NK-92 treated with Interleukin-12 subunit alpha and Interleukin-12 subunit beta, amount 100 ng/mL, for 24 hours (cell line): ENCODE results near the gene PGS1.

ENCODE experiments used
- DNase-seq: peaks from one replicate; lab custom pipeline; 2025; lab: John Stamatoyannopoulos, UW

PGS1 gene

DNA sequence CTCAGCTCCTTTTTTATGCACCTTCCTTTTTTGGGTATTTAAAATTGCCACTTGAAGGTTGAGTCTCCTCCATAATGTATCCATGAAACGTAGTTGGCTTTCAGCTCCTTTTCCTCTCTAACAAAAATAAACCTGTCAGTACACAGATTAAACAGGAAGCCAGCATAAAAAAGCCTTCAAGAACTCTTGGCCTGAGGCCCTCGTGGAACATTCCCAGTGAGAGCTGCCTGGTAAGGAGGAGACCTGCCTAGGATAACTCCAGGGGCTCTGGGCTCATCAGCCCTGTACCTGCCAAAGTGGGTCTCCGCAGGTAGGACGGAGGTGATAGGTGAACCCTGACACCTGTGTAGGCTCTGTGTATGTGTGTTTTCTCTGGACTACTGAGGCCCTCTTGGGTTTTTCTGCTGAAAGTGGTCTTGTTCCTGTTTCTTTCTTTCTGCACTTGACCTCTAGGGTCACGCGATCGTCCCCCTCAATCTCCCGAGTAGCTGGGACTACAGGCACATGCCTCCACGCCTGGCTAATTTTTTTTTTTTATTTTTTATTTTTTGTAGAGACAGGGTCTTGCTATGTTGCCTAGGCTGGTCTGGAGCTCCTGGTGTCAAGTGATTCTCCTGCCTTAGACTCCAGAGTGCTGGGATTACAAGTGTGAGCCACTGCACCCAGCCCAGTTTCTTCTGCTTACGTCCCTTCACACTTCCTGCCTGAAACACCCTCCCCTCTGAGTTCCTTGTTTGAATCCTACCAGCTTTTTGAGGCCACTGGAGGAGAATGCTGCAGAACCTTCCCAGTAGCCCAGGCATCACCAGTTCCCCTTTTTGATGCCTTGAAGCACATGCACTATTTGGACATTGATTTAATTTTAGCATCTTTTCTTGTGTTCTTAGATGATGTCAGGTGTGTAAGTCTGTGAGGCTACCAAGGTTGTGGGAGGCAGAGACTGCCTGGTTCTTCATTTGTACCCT lies 9.8 kb downstream of the PGS1 start:
- no peak for DNase-seq

GRCh38 chr17:78390241-78391050 lies 12.0 kb downstream of the PGS1 start:
- no peak for DNase-seq

- no peak for DNase-seq
Measured at GRCh38 chr17:78391051-78391431, 12.6 kb downstream of the PGS1 start.

- no peak for DNase-seq
Measured at GRCh38 chr17:78391843-78392242, 13.4 kb downstream of the PGS1 start.

- DNase-seq = no peak
Measured at GRCh38 chr17:78392295-78392694, 13.8 kb downstream of the PGS1 start.

- DNase-seq = no peak
Measured at GRCh38 chr17:78393575-78393974, 15.1 kb downstream of the PGS1 start.

- no peak for DNase-seq
Measured at GRCh38 chr17:78394209-78394608, 15.8 kb downstream of the PGS1 start.

DNA sequence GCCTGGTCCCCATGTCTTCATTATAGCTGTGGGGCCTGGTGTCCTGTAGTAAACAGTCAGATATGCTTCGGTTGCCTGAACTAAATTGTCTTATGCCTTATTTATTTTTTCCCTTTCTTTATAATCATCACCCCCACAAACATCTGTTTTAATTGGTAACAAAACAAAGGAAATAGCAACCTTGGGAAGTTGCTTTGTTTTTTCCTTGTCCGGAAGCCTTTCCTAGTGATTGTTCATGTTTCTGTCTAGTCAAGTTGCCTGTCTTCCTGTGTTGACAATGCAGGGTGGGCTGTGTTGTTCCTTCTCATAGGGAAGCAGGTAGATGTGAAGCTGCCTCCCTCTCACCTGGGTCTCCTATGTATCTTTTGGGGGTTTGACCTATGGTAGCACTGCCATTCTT lies 16.7 kb downstream of the PGS1 start:
- no peak for DNase-seq

GRCh38 chr17:78396441-78397337 lies 18.2 kb downstream of the PGS1 start:
- DNase-seq = no peak

- DNase-seq = no peak
Measured at GRCh38 chr17:78397681-78398101, 19.2 kb downstream of the PGS1 start.

- DNase-seq = no peak
Measured at GRCh38 chr17:78398390-78398789, 19.9 kb downstream of the PGS1 start.

DNA sequence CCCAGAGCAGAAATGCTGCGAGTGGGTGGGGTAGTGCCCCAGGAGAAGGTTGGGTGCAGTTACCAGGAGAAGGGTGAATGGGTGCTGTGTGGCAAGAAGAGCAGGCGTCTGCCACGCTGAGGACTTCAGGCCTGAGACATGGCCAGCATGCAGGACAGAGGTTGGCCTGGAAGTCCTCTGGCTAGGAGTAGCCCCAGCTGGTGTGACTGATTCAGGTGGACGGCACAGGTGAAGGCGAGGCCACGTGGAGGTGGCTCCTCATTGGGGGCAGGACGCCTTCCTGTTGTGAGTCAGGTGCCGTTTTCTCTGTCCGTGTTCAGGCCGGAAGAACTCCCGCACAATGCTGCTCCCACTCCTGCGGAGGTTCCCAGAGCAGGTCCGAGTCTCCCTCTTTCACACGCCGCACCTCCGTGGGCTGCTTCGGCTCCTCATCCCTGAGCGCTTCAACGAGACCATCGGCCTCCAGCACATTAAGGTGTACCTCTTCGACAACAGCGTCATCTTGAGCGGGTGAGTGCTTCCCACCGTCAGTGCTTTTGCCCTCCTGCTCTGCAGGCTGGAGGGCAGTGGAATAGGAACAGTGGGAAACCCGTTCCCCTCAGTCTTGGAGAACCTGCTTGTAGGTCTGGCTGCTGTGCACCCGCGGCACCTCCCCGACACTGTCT lies 20.7 kb downstream of the PGS1 start:
- no peak for DNase-seq

DNA sequence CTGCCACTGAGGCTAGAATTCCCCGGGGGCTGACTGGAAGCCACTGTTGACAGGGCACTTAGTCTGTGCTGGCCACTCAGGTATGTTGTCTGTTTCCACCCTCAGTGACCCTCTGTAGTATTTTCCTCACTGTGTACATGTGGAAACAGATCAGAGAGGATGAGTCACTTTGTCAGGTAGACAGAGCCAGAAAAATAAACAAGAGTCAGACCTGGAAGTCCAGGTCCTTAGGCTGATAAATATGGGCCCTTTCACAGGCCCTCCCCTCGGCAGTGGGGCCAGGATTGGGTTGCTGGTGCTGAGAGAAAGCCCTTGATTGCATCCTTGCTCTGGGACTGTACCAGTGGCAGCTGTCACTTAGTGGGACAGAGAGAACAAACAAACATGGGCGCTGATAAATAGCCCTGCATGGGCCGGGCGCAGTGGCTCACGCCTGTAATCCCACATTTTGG lies 21.3 kb downstream of the PGS1 start:
- no peak for DNase-seq

DNA sequence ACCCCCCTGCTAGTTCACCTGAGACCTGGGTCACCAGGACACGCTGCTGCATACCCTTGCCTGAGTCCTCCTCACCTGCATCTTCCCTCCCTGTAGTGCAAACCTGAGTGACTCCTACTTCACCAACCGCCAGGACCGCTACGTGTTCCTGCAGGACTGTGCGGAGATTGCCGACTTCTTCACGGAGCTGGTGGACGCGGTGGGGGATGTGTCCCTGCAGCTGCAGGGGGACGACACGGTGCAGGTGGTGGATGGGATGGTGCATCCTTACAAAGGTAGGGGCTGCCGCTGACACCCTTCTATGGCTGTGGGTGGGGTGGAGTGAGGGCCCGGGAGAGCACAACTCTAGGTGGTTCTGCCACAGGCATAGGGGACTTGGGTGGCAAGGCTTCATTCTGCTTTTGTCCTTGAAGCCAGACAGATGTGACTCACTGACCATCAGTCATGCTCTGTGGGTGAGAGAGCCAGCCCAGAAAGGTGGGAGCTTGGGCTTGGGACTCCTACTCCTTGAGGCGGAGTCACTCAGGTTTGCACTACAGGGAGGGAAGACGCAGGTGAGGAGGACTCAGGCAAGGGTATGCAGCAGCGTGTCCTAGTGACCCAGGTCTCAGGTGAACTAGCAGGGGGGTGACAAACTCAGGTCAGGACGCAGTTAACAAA lies 22.3 kb downstream of the PGS1 start:
- no peak for DNase-seq

GRCh38 chr17:78401246-78401645 lies 22.8 kb downstream of the PGS1 start:
- no peak for DNase-seq

GRCh38 chr17:78401891-78402290 lies 23.4 kb downstream of the PGS1 start:
- DNase-seq = no peak

DNA sequence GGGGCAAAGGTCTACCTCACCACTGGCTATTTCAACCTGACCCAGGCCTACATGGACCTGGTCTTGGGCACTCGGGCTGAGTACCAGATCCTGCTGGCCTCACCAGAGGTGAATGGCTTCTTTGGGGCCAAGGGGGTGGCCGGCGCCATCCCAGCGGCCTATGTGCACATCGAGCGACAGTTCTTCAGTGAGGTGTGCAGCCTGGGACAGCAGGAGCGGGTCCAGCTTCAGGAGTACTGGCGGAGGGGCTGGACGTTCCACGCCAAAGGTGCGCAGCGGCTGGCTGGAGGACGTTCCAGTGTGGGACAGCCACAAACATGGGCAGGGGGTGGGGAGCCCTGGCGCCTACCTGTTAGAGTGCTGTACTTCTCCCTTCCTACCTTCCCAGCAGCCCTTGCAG lies 25.4 kb downstream of the PGS1 start:
- no peak for DNase-seq

DNA sequence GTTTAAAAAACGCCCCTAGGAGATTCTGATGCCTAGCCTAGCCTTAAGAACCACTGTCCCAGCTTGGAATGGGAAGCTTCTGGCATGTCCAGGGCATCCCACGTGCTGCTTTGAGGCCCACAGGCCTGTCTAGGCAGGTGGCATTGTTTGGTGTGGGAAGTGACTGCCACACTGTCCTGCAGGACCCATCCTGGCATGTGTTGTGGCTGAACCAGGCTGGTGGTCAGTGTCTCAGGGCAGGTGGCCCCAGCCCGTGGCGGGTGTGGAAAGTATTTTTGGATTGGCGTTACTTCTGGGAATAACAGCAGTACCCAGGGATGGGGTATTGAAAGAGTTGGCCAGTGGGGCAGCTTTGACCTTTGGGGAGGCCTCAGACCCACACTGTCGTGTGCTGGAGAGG lies 27.9 kb downstream of the PGS1 start:
- DNase-seq = no peak

GRCh38 chr17:78406920-78407319 lies 28.5 kb downstream of the PGS1 start:
- DNase-seq = no peak

DNA sequence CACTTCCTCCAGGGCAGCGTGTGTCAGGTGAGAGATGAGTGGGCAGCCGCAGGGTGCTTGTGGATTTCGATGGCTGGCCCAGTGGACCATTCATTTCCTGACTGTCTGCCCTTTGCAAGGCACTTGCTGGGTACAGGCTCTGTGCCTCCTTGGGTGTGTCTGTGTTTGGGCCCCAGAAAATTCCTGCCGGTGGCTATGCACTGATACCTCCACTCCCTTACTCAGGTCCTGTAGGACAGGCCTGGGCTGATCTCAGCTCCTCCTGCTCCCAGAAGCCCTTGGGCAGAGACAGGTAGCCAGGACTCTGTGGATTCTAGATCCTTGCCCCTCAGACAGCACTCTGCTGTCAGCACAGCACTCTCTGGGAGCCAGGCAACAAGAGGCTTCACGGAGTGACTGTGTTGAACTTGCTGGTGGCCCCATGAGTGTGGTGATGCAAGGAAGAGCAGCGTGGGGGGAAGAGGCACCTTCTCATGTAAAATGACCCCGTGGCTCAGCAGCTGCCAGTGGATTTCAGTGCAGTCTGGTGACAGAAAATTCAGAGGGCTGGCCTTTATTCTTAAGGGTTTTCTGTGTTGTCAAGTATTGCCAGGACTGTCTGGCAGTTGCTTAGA lies 29.0 kb downstream of the PGS1 start:
- no peak for DNase-seq
